HG02943 (cell line): ENCODE data around the gene PLD4.
"Not testable (repeated sequence)": the region's sequence is repeated elsewhere in the genome, so short reads cannot be mapped to it uniquely, and the experiment has no call there.

Experiments
- ATAC-seq: cut with Tn5 transposase; IDR thresholded peaks from one replicate; pipeline ENCODE4 v1.9.1; 2021; ENCODE audit warnings: mild to moderate bottlenecking, low read depth, moderate library complexity; ENCODE audit not compliant: unreplicated experiment

PLD4 gene

DNA sequence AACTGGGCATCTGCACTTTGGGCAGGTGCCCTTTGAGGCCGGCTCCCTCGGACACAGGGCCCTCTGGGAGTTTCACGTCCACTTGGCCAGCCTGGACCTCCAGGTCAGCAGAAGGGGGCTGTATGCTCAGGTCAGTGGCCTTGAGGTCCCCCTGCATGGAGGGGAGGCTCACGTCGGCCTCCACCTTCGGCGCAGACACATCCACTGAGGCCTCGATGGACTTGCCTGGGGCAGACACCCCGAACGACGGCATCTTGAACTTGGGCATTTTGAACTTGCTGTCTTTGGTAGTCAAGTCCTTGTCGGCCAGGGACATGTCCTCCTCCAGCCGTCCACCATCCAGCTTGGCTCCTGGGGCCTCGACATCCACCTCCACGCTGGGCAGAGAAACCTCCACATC, 26.0 kb downstream of the PLD4 start:
- ATAC-seq, result not testable (repeated sequence)

DNA sequence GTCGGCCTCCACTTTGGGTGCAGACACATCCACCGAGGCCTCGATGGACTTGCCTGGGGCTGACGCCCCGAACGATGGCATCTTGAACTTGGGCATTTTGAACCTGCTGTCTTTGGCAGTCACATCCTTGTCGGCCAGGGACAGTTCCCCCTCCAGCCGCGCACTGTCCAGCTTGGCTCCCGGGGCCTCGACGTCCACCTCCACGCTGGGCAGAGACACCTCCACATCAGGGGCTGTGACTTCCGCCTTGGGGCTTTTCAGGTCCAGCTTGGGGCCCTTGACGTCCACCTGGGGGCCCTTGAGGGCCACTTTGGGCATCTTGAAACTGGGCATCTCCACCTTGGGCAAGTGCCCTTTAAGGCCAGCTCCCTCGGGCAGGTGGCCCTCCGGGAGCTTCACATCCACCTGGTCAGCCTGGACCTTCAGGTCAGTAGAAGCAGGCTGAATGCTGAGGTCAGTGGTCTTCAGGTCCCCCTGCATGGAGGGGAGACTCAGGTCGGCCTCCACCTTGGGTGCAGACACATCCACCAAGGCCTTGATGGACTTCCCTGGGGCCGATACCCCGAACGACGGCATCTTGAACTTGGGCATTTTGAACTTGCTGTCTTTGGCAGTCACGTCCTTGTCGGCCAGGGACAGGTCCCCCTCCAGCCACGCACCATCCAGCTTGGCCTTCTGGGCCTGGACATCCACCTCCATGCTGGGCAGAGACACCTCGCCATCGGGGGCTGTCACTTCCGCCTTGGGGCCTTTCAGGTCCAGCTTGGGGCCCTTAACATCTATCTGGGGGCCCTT, 27.4 kb downstream of the PLD4 start:
- ATAC-seq, result not testable (repeated sequence)

DNA sequence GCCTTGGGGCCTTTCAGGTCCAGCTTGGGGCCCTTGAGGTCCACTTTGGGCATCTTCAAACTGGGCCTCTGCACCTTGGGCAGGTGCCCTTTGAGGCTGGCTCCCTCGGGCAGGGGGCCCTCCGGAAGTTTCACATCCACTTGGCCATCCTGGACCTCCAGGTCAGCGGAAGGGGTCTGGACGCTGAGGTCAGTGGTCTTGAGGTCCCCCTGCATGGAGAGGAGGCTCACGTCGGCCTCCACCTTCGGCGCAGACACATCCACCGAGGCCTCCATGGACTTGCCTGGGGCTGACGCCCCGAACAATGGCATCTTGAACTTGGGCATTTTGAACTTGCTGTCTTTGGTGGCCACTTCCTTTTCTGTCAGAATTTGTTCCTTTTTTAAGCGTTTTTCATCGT, 28.4 kb downstream of the PLD4 start:
- no peak for ATAC-seq

DNA sequence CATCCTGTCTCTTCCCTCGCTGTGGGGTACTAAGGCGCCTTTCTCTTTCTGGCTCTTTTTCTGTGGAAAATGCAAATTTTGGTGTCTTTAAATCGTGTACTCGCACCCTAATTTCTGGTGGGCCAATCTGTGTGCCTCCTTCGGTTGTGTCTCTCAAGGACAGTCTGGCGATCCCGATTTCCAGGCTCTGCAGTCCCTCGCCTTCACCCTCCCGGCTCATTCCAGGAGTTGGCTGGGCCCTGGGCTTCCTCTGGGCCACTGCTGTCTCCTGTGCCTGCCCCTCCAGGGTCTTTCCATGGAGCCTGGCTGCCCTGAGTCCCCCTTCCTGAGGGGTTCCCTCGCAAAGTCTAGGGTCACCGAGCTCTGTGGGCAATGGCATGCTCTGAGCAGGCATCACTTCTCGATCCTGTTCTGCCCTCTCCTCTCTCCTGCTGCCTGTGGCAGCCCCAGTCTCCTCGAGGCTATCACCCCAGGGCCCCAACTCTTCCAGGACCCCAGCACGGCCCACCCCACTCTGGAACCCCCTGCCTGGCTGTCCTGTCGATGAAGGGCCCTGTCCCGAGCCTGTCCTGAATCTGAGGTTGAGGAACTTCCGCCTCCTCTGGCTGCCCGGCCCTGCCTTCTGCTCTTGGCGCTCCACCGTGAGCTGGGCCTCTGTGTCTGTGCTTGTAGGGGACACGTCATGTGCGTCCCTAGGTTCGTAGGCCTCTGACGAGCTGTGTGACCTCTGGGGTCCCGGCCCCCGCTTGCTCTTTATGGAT, 29.4 kb downstream of the PLD4 start:
- no peak for ATAC-seq

DNA sequence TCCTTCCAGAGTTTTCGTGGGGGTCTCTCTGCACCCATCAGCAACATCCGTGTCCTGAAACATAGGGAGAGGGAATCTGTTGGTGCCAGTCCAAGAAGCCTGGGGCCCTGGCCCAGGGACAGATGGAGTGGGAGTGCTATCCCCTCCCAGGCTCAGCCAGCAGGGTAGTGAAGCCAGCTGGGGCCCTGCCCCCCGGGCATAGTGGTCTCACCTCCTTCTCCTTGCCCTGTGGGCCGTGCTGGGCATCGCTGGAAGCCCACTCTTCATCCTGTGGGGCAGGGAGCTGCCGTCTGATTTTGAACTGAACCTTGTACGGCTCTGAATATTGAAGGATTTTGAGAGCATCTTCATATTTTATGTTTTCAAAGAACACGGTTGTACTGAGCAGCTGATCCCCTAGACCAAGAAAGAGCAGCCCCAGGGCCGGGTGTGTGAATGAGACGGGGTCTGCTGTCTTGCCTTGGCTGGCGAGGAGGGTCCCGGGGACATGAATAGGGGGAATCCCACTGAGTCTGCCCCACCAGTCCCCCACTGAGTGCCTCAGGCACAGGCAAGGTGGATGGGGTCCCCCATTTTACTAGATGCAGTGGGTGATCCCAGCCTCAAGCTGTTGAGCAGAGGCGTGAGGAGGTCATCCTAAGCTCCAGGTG, 30.2 kb downstream of the PLD4 start:
- ATAC-seq, result no peak

DNA sequence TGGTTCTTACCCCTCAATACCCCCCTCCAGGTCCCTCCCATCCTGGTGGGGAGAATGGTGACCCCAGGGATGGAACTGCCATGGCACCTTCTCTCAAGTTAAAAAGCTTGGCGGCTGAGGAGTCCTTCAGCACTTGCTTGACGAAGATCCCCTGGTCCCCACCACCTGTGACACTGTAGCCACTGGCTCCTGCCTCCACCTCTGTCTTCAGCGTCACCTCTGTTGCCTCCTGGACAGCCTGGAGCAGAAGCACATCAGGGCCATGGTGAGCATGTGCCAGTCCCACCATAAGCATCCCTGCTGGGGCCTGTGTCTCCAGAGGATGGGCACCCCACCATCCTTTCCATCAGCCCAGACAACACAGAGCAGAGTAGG, 30.7 kb downstream of the PLD4 start:
- ATAC-seq, result no peak

DNA sequence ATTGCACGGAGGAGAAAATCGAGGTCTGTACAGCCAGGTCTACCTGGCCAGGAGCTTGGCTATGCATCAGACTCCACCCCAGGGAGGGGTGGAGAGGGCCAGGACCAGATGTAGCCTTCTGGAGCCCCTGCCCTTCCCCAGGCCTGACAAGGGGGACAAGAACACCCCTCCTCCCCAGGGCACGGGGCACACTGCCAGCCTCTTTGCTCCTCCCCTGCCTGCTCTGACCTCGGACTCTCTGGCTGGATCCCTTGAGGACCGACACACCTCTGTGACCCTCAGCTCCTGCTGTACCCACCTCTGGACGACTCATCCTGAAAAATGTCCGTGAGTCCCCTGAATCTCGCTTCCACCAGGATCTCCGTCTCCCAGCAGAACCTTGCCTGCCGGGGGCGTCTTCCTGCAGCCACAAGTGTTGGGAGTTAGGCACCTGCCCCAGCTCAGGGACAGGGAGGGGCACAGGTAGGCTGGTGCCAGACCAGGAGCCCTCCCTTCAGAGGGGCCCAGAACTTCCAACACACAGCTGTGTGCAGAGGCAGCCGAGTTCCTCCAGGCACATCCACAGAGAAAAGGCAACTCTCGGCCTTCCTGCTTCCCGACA, 31.7 kb downstream of the PLD4 start:
- no peak for ATAC-seq

DNA sequence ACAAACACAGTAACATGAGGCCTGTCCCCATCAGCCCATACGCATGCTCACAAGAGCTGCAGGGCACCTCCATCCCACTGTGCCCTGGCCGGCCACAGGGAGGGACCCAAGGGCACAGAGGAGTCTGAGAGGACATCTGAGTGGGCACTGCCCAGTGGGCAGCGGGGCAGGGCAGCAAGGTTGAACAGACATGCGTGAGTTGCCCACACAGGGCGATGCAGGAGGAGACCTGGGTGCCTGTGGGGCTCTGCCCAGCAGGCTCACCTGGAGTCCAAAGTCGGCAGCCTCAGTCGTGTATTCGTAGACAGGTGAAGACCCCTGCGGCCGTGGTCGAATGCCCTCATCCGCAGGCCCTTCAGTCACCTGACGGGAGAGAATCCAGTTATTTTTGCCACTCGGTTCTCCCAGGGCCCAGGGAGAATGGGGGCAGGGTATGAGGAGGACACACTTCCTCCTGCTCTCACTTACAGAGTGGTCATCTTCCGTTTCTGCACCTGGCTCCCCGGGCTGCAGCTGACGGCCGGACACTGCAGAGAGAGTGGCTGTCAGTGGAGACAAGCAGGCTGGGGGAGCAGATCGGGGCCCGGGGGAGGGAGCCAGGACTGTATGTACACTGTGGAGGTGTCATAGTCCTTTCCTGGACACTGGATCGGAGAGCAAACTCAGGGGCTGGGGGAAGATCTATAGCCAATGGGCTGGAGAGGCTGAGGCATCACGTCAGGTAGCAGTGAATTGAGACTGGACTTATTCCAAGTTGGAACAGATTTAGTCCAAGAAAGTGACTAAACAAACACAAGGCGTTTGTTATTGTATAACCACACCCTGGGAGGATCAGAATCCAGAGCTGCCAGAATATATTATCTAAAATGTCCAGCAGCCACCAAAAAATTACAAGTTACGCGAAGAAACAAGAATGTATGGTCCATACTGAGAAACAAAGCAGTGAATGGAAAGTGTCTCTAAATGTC, 32.8 kb downstream of the PLD4 start:
- ATAC-seq, result no peak

DNA sequence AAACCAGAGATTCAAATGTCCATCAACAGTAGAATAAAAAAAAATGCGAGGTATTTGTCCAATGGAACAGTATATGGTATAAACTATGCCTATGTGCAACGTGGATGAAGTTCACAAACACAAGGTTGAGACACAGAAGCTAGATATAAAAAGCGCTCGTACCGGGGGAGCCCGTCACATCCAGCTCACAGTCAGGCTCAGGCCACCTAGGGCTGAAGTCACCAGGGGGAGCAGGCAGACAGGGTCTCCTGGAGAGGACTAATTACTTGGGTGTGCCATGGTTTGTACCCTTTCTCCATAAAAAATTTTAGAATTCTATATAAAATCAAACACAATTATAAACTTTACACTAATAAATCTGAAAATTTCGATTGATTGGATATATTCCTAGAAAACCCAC, 39.9 kb downstream of the PLD4 start:
- no peak for ATAC-seq

DNA sequence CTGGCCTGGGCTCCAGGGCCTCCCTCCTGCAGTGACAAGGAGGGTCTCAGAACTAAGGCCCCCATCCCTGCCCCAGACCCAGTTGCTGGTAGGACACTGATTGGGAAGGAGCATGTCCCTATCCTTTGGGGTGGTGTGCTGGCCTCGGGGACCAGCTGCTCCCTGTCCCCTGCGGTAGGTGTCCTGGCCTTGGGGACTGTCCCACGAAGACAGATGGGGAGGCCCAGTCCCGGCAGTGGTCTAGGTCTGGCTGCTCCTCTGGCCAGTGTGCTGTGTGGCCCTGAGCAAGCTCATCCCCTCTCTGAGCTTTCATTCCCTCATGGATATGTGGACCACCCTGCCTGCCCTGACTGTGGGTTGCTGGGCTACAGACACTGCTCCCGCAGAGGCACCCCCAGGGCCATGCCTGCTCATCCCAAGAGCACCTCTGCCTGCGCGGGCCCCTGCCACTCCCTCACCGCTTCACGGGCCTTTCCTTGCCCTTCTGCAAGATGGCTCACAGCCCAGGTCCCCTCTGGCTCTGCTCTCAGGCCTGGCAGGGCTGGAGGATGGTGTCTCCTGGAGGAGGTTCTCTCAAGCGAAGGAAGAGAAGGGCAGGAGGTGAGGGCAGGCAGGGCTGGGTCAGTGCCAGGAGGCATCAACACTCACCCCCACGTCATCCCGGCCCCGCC, 41.0 kb downstream of the PLD4 start:
- no peak for ATAC-seq

DNA sequence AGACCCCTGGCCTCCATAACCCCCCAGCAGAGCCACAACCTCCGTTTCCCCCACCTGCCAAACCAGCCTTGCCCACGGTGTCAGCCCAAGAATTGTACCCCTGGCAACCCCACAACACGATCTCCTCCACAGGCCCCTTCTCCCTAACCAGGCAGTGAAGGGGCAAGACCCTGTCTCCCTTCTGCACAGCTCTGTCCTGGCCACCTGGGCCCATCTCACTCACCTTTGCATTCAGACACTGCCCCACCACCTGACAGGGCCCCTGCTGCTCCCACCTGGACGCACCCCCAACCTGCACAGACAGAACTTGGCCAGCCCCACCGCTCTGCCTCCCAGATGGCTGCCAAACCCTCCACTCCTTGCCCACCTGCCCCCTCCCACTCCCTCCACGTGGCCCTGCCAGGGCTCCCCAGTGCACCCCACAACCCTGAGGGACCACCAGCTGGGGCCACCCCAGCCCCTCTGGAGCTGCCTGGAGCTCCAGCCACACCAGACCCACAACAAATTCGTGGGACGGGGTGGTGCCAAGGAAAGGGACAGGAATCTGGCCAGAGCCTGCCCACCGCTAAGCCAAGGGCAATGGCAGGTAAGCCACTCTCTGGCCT, 41.7 kb downstream of the PLD4 start:
- no peak for ATAC-seq

DNA sequence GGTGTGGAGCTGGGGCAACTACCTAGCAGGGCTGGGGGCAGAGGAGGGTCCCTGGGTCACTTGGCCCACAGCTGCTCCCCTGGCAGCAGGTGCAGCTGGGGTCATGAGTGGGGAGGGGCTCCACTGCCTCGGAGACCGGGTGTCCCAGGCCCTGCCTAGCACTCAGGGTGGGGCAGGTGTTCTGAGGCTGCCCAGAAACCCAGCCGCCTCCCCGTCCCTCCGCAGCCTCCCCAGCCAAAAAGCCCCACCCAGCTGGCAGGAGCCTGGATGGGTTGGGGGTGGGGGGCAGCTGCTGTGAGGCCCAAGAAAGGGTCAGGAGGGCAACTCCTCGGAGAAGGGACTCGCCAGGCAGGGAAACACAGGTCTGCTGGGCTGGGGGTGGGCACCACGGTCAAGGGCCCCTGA, 42.3 kb downstream of the PLD4 start:
- no peak for ATAC-seq

DNA sequence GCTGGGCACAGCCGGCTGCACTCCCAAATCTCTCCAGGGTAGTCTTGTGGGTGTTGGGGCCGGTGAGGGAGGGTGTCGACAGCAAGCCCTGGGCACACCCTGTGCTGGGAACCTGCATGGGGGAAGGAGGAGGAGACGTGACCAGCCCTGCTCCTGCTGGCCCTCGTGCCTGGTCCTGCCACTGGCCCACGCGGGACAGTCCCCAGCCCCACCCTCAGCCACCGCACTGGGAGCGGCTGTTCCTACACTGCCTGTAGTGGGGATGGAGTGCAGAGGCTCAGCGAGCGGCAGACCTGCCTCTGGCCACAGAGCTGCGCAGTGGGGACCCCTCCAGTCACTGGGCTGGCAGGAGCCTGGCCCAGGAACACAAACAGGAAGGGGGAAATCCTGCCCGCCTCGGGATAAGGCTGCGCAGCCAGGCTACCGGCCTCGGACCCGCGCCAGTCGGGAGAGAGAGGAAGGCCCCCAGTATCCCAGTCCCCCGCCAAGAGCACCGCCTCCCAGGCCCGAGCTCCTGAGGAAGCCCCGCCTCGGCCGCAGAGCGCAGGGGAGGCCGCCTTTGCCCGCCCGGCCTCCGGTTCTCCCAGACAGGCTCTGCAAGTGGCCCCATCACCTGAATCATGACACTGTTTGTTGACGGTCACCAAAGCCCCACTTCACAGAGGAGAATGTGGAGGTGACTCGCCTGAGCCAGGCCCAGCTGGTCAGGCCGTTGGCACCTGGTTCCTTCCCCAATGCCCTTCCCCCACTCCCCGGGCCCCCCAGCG, 42.9 kb downstream of the PLD4 start:
- ATAC-seq, result no peak

DNA sequence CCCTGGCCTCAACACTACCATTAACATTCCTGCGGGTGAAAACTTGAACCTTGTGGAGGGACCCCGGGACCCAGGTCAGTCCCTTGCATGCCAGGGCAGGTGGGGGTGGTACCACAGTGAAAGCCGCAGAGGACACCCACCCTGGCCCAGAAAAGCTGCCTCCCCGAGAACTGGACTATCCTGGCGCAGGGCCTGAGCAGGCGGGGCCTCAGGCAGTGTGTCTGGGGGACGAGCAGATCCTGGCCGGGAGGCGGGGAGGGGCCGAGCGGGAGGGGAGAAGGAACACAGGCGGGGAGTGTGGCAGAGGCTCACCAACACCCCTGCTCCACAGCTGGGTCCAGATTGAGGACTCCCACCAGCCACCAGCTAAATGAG, 43.5 kb downstream of the PLD4 start:
- ATAC-seq, result no peak

DNA sequence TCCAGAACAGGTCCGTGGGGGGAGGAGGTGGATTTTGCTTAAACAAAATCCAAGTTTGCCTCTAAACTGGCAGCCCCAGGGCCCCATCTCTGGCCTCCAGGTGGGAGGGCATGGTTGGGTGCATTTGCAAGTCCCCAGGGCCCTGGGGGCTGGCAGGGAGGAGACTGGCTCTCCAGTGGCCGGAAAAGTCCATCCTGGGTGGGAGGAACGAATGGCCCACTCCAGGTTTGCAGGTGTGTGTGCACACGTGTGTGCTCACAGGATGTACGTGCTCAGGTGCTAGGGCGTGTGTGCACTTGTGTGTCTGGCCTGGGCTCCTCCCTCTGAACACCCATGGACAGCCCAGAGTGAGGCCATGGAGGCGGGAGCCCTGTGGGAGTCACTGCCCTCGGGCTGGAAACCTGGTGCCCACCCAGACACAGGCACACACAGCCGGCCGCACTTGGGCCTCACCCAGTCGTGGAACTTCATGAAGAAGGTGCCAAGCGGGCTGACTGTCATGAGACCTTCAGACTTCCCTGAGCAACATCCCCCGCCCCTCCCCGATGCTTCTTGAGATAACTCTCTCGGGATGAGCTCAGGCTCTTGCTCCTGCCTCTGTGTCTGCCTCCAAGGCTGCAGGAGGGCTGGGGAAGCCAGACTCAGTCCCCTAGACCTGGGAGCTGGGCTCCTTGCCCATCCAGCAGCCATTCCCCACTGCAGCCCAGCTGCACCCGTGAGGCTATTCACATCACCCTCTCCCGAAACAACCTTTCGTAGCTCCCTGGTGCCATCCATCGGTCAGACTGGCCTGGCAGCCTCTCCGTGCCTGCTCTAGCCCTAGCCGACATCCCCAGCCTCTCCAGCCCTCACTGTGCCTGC, 44.1 kb downstream of the PLD4 start:
- no peak for ATAC-seq

DNA sequence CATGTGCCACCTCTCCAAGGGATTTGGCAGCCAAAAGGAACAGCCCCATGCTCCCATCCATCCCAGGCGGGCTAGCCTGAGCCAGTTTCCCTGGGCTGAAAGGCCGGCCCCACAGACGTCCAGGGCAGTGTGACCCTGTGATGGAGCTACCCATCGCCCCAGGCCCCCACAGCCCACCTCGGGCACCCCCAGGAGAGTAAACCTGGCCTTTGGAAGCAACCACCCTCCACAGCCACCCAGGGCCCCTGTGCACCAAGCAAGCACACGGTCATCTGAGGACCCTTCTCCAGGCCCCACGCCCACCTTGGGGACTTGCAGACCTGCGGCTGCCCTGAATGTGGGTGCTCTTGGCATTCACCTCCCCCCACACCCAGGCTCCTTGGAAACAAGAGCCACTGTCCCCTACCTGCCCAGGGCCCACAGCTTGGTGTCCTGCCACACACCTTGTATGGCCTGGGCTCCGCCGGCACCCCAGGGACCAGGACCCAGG, 45.1 kb downstream of the PLD4 start:
- ATAC-seq, result no peak
